ENCODE data around the gene BLACAT1.
"Not testable (repeated sequence)": the region's sequence is repeated elsewhere in the genome, so short reads cannot be mapped to it uniquely, and the experiment has no call there.

The BLACAT1 gene

GRCh38 chr1:205483372-205483771, 27.5 kb upstream of the BLACAT1 start:
- peak; percentile 56 for DNase-seq

- not testable (repeated sequence) for DNase-seq
These were observed 26.7 kb upstream of the BLACAT1 start for GRCh38 chr1:205482587-205482986.

- DNase-seq: peak; percentile 100
These were observed 25.8 kb upstream of the BLACAT1 start for GRCh38 chr1:205481629-205482151.

- DNase-seq: no peak
These were observed 25.4 kb upstream of the BLACAT1 start for GRCh38 chr1:205481218-205481617.

GRCh38 chr1:205480349-205480985, 24.6 kb upstream of the BLACAT1 start:
- DNase-seq: no peak

- DNase-seq: not testable (repeated sequence)
These were observed 23.1 kb upstream of the BLACAT1 start for GRCh38 chr1:205478985-205479384.

- DNase-seq: no peak
These were observed 22.0 kb upstream of the BLACAT1 start for GRCh38 chr1:205477759-205478247.

GRCh38 chr1:205477121-205477758, 21.4 kb upstream of the BLACAT1 start:
- peak; percentile 46 for DNase-seq

GRCh38 chr1:205476648-205477047, 20.8 kb upstream of the BLACAT1 start:
- DNase-seq: no peak

GRCh38 chr1:205475855-205476254, 20.0 kb upstream of the BLACAT1 start:
- DNase-seq: no peak

GRCh38 chr1:205474571-205474970, 18.7 kb upstream of the BLACAT1 start:
- DNase-seq: no peak

- no peak for DNase-seq
These were observed 18.1 kb upstream of the BLACAT1 start for GRCh38 chr1:205473966-205474365.

- no peak for DNase-seq
These were observed 17.6 kb upstream of the BLACAT1 start for GRCh38 chr1:205473475-205473874.

GRCh38 chr1:205472737-205473441, 17.0 kb upstream of the BLACAT1 start:
- DNase-seq: peak; percentile 85

- no peak for DNase-seq
These were observed 14.3 kb upstream of the BLACAT1 start for GRCh38 chr1:205470131-205470530.

- peak; percentile 53 for DNase-seq
These were observed 10.9 kb upstream of the BLACAT1 start for GRCh38 chr1:205466595-205467220.

- DNase-seq: no peak
These were observed 9.5 kb upstream of the BLACAT1 start for GRCh38 chr1:205465392-205465791.

- peak; percentile 86 for DNase-seq
These were observed 3.1 kb upstream of the BLACAT1 start for GRCh38 chr1:205458777-205459566.

- peak; percentile 97 for DNase-seq
These were observed 1.3 kb upstream of the BLACAT1 start for GRCh38 chr1:205456868-205457745.

GRCh38 chr1:205456383-205456867, 580 bp upstream of the BLACAT1 start:
- peak; percentile 73 for DNase-seq

- peak; percentile 36 for DNase-seq
These were observed 926 bp downstream of the BLACAT1 start for GRCh38 chr1:205454903-205455335.

Measured in NCI-H82 (cell line).